Measurements from ENCODE around the gene ZNF236. TPM values are rescaled to one million over a fixed set of nuclear protein-coding genes. Genes with fewer than 3 reads are reported as not detected.
"Not testable (repeated sequence)": the region's sequence is repeated elsewhere in the genome, so short reads cannot be mapped to it uniquely, and the experiment has no call there.

ZNF236 gene
- polyA plus RNA-seq (ENCODE audit: insufficient read length in 10 of 10), result 1 to 10 TPM; 4.8 to 9.0 (median 6.5) TPM
- long read RNA-seq, donor 1, partial matches to known transcripts, result 0 of 1 reads
- long read RNA-seq, donor 1, other reads (novel, unspliced or antisense), result 0 of 1 reads
- long read RNA-seq, donor 2, result 0 reads
- long read RNA-seq, donor 3, result 0 reads
- long read RNA-seq, donor 4, result 0 reads
- long read RNA-seq, donor 5, partial matches to known transcripts, result 0 of 1 reads
- long read RNA-seq, donor 5, other reads (novel, unspliced or antisense), result 0 of 1 reads
- long read RNA-seq, donor 6, partial matches to known transcripts, result 5 of 5 reads
- long read RNA-seq, donor 6, other reads (novel, unspliced or antisense), result 0 of 5 reads
- long read RNA-seq, donor 7, partial matches to known transcripts, result 0 of 1 reads
- long read RNA-seq, donor 7, other reads (novel, unspliced or antisense), result 0 of 1 reads
- long read RNA-seq, donor 8, partial matches to known transcripts, result 0 of 1 reads
- long read RNA-seq, donor 8, other reads (novel, unspliced or antisense), result 0 of 1 reads
- long read RNA-seq, donor 9, result 0 reads

DNA sequence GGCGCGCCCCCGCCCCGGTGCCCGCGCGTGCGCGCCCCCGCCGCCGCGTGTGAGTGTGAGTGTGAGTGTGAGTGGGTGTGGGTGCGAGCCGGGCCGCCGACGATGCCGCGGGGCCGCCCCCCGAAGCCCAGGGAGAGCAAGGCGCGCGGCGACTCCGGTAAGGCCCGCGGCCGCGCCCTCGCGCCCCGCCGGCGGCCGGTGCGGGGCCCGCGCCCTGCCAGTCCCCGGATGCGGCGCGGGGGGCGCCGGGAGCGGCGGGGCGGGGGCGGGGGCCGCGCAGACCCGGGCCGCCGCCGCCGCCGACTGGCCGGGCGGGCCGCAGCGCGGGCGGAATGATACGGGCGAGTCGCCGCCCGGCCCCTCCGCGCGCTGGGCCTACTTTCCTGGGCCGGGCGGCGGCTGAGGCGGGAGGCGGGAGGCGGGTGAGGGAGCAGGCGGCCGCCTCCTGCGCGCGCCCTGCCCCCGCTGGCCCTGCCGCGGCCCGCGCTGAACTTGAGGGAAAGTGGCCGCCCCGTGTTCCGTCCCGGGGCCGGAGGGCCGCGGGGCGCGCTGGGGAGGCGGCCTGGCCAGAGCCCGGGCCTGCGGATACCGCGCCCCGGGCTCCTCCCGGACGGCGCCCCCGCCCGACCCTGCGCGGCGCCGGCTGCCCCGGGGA lies at the start of gene ZNF236:
TSS of gene ZNF236 (plus strand) at position 52 of the 655 bp plus-strand sequence. CDS start at position 103, 51 bp downstream.
- peak; percentile 79 to 92 (median 89) for DNase-seq

- DNase-seq, result no peak
Measured at GRCh38 chr18:76772665-76773064, 49.7 kb upstream of the ZNF236 start.

GRCh38 chr18:76777036-76777435 lies 45.3 kb upstream of the ZNF236 start:
- DNase-seq, result not testable (repeated sequence)

GRCh38 chr18:76783786-76784484 lies 38.4 kb upstream of the ZNF236 start:
- no peak for DNase-seq

- no peak for DNase-seq
Measured at GRCh38 chr18:76785872-76786271, 36.5 kb upstream of the ZNF236 start.

- no peak for DNase-seq
Measured at GRCh38 chr18:76788571-76789317, 33.6 kb upstream of the ZNF236 start.

- DNase-seq, result no peak
Measured at GRCh38 chr18:76791106-76791505, 31.3 kb upstream of the ZNF236 start.

GRCh38 chr18:76791642-76792041 lies 30.7 kb upstream of the ZNF236 start:
- no peak for DNase-seq

DNA sequence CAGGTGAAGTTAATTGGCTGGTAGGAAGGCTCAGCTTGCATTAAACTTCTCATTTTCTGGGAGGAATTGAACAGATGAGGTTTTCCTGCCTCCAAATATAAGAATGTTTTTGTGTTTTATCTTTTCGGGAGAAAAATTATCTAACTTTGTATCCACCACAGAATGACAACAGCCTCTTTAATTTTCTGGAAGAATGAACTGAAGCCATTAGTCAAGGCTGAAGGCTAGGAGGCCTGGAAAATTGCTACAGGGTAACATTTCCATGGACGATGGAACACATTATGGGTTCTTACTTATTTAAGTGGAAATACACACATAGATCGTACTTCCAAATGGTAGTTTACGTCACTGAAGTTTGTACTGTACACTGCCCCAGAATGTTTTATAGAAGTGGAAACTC lies 28.0 kb upstream of the ZNF236 start:
- no peak for DNase-seq

DNA sequence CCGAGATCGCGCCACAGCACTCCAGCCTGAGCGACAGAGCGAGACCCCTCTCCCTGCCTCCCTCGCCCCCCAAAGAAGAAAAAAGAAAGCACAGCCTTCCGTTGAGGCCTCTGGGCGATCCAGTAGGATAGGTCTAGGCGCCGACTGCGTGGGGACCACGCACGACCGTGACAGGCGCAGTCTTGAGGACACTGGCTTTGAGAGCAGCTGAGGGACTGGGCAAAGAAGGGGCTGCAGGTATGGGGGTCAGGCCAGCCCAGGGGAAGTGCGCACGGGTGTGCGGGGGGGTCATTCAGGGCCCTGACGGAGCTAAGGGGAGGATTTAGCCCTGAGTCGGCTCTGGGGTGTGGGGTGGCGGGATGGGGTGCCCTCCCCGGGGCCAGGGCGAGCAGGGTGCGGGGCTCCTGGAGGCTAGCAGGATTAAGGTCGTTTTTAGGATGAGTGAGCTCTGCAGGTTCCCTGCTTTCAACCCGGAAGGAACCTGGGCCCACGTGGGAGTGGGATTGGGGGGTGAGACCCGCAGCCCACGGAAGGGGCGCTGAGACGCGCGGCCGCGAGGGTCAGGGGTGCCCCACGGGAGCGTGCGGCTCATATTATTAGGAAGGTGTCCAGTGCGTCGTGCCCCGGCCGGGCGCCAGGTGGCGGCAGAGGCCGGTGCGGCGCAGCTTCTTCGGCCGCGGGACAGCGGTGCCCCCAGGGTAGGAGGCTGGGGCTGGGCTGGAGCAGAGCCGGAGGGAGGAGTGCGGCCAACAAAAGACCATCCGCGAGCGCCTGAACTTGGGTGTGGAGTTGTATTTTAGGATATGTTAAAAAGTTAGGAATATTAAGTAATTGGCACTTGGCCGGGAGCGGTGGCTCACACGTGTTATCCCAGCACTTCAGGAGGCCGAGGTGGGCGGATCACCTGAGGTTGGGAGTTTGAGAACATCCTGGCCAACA lies 20.5 kb upstream of the ZNF236 start:
- DNase-seq, result peak in 2 of 3 donors; percentile 59 to 75

GRCh38 chr18:76803413-76803812 lies 18.9 kb upstream of the ZNF236 start:
- no peak for DNase-seq

GRCh38 chr18:76803814-76804213 lies 18.5 kb upstream of the ZNF236 start:
- peak in 2 of 3 donors; percentile 60 to 76 for DNase-seq

GRCh38 chr18:76805221-76805620 lies 17.1 kb upstream of the ZNF236 start:
- no peak for DNase-seq

GRCh38 chr18:76806301-76806700 lies 16.1 kb upstream of the ZNF236 start:
- no peak for DNase-seq

DNA sequence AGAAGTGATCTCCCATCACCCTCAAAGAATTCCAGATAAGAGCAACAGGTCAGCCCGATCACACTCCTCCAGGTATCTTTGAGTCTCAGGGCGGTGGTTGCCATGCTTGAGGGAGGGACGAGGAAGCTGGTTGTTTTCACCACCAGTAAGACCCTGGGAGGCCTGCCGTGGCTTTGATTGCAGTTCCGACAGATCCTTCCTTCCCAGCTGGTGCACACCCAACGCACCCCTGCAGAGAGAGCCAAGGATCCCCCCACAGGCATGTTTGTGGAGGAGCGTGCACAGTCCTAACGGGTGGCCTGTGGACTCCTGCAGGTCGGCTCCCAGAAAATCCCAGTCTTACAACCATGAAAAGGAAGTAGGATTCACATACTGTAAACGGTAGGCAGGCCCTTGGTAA lies 13.8 kb upstream of the ZNF236 start:
- no peak for DNase-seq

GRCh38 chr18:76811530-76811929 lies 10.8 kb upstream of the ZNF236 start:
- not testable (repeated sequence) for DNase-seq

DNA sequence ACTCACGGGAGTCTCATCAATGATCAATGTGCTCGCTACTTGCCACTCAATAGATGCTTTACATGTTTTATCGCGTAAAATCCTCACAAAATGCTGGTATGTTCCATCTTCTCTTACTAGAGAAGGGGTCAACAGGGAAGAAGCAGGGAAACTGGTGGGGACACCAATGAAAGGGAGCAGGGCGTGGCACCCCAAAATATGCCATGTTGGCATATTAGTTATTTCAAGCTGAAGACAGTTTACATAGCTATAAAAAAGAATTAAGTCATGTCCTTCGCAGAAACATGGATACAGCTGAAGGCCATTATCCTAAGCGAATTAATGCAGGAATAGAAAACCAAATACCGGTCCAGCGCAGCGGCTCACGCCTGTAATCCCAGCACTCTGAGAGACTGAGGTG lies 8.1 kb upstream of the ZNF236 start:
- DNase-seq, result no peak

- no peak for DNase-seq
Measured at GRCh38 chr18:76816127-76816526, 6.2 kb upstream of the ZNF236 start.

- DNase-seq, result no peak
Measured at GRCh38 chr18:76817888-76818611, 4.3 kb upstream of the ZNF236 start.

All from muscle of back (tissue), 13 donors.